Activated CD8-positive, alpha-beta memory T cell treated with anti-CD3 and anti-CD28 coated beads for 4 hours (primary cell): Measurements from ENCODE around the gene AHRR.
"Not testable (repeated sequence)": the region's sequence is repeated elsewhere in the genome, so short reads cannot be mapped to it uniquely, and the experiment has no call there.

Experiments
- DNase-seq, 2 donors: peaks; one replicate each; pipeline ENCODE4 v3.0.0-alpha.2; 2020; ENCODE audit warnings: low read depth in 2 of 2

AHRR gene

DNA sequence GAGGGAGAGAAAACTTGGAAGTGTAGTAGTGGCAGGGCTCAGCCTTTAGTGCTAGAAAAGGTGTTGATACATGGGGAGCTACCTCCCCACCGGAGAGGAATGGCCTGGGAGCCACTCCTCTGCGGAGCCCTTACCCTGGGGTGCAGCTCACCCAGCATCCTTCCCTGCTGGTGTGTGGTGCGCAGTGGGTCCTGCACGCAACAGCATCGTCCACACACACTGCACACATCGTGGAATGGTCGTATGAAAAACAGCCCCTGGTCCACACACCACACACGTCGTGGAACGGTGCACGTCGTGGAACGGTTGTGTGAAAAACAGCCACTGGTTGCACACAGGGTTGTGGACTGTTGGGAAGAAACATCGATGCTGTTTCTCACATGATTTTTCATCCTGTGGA, 16.1 kb upstream of the AHRR start:
- DNase-seq = no peak

DNA sequence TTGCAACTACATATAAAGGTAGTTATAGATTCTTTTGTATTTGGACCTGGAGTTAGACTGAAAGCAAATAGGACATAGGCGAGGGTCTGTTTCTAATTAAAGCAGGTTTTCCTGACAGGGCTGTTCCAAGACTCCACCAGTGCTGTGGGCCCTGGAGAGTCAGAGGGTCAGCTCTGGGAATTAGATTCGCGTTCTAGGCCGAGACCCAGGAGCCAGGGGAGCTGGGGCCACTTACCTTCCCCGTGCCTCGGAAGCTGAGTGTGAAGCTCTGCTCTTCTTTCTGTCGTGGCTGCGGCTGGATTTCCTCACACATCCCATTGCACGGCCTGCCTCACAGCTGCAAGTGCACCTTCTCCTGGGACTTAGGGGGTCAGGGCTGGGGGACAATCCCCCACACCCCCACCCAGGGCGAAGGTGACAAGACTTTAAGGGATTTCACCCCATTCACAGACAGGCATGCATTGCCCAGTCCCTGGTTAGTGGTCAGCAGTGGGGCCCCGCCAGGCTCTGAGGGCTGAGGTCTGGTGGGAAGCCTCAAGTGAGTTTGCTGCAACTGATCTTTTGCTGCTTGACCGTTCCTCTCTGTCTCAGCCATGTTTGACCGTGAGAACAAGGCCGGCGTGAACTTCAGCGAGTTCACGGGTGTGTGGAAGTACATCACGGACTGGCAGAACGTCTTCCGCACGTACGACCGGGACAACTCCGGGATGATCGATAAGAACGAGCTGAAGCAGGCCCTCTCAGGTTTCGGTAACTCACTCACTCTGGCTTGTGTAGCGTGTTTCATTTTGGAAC, 15.3 kb upstream of the AHRR start:
- no peak for DNase-seq

- no peak for DNase-seq
Measured at GRCh38 chr5:307306-307705, 14.2 kb upstream of the AHRR start.

DNA sequence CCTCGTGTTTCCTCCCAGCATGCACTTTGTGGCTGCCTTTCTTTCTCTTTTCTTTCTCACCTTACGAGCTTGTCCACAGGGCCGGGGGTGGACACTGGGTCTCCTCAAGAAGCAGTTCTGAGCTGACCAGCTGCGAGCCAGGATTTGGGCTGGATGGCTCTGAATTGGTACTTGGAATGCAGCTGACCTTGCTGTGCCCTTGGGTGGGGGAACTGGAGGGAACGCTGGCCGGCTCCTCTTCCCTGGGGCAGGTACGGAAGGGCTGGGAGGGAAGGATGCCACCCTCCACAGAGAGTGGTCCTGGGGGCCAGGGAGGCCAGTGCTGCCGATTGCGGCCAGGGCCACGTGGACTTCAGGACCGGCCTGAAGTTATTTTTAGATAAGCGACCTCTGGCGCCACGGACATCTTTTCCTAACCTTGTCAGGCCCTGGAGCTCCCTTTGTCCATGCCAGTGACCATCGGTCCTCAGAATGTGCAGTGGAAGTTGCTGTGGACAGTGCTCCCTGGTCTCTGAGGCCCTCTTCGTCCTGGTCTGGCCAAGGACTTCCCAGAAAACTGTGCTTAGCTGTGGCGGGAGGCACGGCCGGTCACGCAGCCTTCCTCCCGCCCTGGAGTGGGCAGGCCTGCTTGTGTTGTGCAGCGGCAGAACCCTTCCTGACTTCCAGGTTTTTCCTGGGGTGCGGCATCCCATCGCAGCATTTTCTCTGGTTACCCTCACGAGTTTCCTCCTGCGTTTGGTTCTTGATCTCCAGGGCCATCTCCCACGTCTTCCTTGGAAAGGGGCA, 13.5 kb upstream of the AHRR start:
- DNase-seq = no peak

- no peak for DNase-seq
Measured at GRCh38 chr5:308672-309271, 12.7 kb upstream of the AHRR start.

DNA sequence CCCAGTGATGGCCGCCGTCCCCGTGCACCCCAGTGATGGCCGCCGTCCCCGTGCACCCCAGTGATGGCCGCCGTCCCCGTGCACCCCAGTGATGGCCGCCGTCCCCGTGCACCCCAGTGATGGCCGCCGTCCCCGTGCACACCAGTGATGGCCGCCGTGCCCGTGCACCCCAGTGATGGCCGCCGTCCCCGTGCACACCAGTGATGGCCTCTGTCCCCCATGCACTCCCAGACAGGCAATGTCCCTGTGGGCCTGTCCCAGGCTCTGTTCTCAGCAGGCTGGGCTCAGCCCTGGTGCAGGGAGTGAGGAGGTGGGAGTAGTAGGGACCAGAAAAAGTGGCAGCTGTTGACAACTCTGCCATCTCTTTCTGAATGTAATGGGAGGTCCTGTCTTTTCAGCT, 11.7 kb upstream of the AHRR start:
- DNase-seq = not testable (repeated sequence)

- DNase-seq = no peak
Measured at GRCh38 chr5:310516-310915, 11.0 kb upstream of the AHRR start.

DNA sequence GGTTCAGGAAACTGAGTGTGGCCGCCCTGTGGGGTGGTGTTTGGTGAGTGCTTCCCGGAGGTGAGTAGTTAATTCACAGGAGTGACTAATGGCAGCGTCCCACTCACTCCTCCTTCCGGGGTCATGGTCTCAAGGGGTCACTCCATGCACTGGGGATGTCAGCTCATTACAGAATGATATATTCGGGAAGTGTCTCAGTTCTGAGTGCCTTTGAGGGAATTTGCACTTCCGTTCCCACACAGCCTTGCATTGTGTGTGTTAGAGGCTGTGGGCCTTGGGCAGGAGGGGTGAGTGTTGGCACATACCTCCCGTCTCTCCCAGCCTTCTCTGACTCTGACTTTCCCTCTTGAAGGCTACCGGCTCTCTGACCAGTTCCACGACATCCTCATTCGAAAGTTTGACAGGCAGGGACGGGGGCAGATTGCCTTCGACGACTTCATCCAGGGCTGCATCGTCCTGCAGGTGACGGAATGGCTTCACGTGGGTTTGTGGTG, 10.5 kb upstream of the AHRR start:
- no peak for DNase-seq

DNA sequence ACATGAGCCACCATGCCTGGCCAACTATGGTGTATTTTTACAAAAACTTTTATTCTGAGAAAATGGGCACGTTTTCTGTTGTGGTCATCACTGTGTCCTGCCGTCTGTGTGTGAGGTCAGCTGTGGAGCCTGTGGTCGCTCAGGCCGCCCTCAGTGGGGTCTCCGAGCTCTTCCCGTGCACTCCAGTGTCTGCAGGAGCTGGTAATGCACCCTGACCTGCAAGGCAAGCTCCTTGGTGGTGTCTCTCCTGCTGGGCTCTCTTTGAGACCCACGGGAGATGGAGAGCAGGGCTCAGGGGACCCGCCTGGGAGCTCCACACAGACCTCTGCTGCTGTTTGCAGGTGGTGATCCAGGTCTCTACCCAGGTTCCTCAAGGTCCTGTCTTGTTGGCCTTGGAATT, 9.6 kb upstream of the AHRR start:
- DNase-seq = no peak

GRCh38 chr5:312845-313244, 8.7 kb upstream of the AHRR start:
- no peak for DNase-seq

DNA sequence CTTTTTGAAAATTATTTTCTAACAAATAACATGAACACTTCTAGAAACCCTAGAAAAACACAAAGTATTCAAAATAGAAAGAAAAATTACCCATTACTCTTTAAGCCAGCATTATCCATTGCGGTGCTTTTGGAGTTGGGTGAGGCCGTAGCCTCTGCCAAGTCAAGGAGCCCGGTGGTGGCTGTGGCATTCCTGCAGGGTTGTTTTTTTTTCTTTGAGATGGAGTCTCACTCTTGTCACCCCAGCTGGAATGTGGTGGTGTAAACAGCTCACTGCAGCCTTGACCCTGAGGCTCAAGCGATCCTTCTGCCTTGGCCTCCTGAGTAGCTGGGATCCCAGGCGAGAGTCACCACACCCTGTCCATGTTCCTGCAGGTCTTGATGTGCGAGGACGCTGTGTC, 8.2 kb upstream of the AHRR start:
- DNase-seq = no peak

DNA sequence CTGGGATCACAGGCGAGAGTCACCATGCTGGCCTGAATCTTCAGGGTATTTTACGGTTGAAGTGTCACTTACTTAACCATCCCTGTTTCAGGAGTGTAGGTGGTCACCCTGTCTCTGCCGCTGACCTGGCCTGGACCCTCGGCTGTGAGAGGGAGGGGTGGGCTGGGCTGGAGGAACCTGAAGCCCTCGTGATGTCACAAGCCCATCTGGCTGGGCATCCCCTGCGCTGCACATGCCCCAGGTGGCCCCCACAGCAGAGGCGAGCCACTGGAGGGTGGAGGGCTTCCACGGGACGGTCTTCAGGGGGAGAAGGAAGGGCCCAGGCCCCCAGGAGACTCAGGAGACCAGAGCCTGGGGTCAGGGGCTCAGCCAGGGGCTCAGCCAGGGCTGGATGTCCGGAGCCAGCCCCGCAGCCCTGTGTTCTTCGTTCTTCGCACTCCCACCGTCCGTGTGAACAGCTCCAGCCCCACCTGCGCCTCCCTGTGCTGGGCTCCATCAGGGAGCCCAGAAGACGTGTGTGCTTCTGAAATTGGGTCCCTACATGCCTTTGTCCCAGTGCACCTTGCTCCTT, 7.6 kb upstream of the AHRR start:
- no peak for DNase-seq

- DNase-seq = no peak
Measured at GRCh38 chr5:314676-315487, 6.6 kb upstream of the AHRR start.

DNA sequence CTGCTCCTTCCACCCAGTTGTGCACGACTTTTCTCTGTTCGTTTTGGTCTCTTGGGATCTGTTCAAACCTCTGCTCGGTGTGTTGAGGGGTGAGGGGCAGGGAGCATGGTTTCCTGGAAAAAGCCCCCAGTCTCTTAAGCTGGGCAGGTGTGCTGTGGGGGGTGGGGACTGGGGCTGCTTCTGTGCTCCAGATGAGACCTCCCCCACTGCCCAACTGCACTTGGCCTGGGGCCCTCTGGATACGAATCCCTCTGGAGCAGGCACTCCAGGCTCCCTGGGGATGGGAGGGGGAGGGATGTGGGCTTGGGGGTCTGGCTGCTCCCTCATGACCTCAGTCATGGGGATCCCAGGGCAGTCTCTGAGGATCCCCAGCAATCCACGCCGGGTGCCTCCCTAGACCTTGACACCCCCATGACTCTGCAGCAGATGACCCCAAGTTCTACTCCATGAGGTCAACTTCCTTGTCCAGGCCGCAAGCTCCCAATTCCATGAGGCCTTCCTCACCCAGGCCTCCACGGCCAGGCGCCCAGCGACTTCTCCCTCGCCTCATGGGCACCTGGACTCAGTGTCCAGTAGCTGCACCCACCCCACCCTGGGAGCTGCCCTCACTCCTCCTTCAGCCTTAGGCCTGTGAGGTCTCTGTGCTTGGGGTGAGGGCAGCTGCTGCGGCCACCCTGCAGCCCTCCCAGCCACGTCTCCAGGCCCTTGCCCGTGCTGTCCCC, 5.9 kb upstream of the AHRR start:
- DNase-seq = no peak

- DNase-seq = no peak
Measured at GRCh38 chr5:316210-317085, 5.1 kb upstream of the AHRR start.

DNA sequence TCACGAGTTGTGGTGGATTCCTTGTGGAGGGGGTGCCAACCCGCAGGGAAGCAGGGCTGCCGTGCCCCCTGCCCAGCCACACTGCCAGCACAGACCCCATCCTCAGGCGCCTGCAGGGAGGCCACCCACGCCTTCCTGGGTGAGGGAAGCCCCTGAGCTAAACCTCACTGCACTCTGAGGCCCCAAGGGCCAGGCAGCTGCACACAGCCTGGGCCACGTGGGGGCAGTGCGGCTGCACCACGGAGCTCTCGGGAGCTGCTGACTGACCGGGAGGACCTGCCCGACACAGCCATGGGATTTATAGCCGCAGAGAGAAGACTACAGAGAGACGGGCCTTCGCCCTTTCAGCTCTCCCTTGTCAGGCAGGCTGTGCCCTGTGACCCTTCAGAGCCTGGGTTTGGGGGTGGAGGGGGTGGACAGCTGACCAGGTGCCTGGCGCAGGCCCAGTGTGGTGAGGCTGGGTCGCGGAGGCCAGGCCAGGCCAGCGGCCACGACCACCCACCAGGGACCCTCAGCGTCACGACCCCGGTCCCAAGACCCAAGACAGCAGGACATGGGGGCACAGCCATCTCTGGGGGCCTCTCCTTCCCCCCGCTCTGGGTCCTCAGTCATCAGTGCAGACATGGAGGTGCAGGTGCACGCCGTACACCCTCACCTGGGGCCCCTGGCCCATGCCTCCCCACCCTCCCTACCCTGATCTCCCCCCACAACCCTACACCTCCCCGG, 4.3 kb upstream of the AHRR start:
- peak in 1 of 2 donors; percentile 22 for DNase-seq

DNA sequence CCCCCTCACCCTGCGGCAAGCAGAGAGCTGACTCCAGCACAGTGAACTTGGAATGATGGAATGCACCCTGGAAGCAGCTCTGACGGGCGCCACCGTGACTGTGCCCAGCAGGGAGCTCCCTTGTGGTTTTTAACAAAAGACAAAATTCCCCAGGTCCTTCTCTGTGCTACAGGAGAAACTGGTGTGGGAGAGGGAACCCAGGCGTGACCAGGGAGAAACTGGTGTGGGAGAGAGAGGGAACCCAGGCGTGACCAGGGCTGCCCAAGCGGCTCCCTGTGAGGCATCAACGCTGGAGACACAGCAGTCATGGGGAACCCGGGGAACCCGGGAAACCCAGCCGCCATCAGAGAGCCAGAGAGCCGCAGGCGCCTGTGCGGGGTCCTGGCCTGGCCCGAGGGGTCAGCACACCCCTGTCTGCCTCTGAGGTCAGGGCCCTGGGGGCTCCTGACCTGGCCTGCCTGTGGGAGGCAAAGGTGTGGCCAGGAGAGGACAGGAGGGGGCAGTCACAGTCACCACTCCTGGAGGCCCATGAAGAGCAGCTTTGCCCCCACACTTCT, 3.1 kb upstream of the AHRR start:
- DNase-seq = no peak

DNA sequence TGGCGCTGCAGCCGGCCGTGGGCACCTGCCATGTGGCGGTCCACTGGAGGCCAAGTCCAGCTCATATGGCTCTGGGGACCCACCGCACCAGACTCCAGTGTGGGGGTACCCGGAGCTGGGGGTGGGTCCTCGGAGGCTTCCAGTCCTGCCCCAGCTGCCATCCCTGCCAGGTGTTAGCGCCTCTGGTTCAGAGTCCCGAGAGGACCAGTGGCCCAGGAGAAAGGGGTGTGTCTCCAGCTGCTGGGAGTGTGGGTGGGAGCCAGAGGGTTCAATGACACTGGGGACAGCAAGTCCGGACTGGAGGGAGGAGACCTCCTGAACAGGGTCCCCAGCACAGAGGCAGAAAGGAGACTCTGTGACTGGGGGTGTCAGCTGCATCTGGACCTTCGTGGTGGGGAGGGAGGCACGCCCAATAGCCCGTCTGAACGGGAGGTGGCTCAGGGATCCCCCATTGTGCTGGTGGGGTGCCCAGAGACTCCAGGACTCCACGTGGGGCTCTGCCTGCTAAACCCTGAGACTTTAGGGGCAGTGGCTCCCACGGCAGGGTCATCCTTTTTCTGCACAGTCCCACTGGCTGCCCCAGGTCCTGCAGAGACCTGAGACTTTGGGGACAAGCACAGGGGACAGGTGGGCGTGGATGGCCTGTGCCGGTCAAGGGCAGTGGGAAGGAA, 2.4 kb upstream of the AHRR start:
- DNase-seq = no peak
